ENCODE measurements around the gene CARHSP1.
"Not testable (repeated sequence)": the region's sequence is repeated elsewhere in the genome, so short reads cannot be mapped to it uniquely, and the experiment has no call there.

DNA sequence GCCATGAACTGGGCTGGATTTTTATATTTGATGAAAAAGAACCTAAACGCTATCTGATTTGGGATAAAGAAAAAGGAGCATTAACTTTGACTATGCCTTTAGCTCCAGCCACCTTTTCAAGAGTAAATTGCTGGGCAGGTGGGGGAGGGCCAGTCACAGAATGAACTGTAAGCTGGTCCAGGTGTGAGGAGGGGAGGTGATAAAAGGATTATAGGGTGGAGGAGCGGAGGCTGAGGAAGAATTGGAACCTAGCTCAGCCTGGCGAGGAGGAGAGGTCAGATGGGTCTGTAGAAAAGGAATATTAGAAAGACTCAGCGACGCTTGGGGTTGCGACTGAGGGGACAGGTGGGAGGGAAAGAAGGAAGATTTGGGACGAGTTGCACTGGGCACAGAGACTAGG, 32.0 kb downstream of the CARHSP1 start:
- TF ChIP-seq, protein P1, sequence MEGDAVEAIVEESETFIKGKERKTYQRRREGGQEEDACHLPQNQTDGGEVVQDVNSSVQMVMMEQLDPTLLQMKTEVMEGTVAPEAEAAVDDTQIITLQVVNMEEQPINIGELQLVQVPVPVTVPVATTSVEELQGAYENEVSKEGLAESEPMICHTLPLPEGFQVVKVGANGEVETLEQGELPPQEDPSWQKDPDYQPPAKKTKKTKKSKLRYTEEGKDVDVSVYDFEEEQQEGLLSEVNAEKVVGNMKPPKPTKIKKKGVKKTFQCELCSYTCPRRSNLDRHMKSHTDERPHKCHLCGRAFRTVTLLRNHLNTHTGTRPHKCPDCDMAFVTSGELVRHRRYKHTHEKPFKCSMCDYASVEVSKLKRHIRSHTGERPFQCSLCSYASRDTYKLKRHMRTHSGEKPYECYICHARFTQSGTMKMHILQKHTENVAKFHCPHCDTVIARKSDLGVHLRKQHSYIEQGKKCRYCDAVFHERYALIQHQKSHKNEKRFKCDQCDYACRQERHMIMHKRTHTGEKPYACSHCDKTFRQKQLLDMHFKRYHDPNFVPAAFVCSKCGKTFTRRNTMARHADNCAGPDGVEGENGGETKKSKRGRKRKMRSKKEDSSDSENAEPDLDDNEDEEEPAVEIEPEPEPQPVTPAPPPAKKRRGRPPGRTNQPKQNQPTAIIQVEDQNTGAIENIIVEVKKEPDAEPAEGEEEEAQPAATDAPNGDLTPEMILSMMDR (conservative IDR thresholded peaks at IDR 0.05; ENCODE audit: low read length) = not testable (repeated sequence)
- TF ChIP-seq EZH2phosphoT487 (IDR thresholded peaks at IDR 0.05; ENCODE audit: borderline replicate concordance) = not testable (repeated sequence)

All from Loucy (cell line).